Retina (tissue), 1 donor: Measurements from ENCODE around the gene STK32C.
"Not testable (repeated sequence)": the region's sequence is repeated elsewhere in the genome, so short reads cannot be mapped to it uniquely, and the experiment has no call there.

Experiments used
- DNase-seq: peaks from one replicate; pipeline ENCODE4 v3.0.0-alpha.2; 2016

Gene STK32C

GRCh38 chr10:132227851-132228390, 79.8 kb downstream of the STK32C start:
- no peak for DNase-seq

DNA sequence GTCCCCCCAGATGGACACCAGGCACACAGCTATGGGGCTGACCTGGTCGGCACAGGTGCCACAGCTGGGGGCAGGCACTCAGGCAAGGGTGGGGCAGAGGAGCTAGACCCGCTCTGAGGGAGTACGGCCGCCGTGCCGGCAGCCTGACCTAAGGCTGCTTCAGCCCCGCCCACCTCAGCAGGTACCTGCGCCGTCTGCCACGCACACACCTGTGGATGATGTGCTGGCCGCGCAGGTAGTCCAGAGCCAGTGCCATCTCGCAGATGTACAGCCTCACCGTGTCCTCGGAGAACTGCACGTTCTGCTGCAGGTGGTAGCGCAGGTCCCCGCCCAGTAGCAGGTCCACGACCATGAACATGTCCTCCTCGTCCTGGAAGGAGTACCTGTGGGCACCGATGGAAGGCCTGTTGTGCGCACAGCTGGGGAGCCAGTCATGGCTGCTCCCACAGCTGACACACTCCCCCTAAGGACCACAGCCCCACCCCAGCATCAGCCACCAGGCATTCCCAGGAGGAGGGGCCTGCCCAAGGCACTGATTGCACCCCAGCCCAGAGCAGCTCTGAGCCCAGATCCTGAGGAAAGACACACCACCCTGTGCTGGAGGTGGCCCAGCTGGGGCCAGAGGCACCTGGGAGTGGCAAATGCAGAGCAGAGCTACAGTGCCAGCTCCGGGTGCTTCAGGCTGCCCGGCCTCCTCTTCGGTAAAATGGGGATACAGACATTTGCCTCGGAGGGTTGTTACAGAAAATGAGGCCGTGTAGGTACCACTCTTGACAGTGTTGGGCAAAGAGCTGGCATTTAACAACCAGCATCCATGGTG, 81.0 kb downstream of the STK32C start:
- DNase-seq = no peak

DNA sequence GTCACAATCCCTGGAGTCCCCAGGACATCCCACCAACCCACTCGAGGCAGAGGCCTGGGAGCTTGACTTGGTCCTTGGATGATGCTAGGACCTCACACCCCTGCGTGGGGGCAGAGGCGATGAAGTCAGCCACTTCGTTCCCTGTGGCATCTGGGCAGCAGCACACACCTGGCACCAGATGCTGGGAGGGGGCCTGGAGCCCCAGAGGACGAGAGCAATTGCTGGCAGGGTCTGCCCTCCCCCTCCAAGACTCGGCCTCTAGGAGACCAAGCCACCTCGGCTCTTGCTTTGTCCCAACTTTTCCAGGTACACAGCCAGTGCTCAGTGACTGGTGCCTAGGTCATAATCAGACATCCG, 81.9 kb downstream of the STK32C start:
- DNase-seq = no peak

GRCh38 chr10:132225073-132225848, 82.5 kb downstream of the STK32C start:
- DNase-seq = no peak

GRCh38 chr10:132224343-132225072, 83.2 kb downstream of the STK32C start:
- DNase-seq = no peak

DNA sequence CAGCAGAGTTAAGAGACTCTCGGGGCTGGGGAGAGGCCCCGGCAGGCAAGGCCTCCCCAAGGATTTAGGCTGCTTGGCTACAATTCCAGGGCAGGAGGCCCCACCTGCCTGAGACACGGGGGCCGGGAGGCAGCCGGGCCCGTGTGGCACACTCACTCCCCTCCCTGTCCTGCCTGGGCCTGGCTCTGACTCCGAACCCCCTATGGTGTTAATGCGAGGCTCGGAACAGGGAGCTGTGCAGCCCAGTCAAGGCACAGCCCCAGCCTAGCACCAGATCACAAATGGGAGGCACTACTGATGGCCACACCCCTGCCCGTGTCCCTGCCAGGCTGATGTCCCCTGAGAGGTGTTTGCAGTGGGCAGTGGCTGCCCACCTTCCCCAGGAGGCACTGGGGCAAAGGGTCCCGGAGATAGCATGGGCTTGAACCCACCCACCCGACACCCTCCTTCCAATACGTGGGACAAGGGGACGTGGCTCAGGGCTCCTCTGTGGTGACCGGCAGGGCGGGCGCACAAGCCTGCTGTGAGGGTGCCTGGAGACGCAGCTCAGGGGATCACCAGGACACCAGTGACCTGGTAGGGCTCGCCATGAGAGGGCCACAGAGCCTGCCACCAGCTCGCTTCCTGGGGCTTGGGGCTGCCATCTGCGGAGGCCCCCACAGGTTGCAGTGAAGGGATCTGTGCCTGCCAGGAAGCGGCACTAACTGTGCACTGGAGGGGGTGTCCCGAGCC, 84.0 kb downstream of the STK32C start:
- DNase-seq = no peak

DNA sequence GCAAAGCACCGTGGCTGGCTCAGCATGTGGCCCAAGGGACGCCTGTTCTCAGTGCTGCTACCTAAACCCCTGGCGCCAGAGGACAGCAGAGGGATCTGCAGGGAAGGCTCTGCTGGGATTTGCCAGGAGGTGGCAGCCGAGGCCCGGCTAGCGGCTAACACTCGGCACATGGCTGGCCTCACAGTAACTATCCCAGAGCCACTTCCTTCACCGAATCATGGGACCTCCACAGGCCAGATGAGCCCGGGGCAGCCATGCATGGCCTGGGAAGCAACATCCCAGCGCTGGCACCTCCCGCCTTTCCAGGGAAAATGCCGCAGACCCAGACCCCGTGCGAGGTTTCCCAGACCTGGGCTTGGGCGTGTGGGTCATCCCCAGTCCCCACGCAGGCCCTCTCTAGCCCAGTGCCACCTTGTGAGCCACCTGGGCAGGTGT, 84.6 kb downstream of the STK32C start:
- peak; percentile 85 for DNase-seq

DNA sequence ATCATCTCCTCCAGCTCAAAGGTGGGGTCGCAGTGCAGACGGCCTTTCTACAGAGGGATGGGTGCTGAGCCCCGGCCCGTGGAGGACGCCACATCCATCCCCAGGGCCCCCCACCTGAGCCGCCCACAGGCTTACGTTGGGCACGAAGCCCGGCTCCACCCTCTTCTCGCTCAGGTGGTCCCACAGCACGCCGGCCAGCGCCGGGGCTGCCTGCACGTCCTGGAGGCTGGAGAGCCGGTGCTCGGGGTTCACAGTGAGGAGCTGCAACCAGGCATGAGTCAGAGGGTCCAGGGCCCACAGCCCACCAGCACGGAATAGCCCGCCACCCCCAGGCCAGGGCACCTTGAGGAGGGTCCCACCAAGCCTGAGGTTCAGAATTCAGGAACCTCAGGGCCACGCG, 85.0 kb downstream of the STK32C start:
- DNase-seq = no peak

DNA sequence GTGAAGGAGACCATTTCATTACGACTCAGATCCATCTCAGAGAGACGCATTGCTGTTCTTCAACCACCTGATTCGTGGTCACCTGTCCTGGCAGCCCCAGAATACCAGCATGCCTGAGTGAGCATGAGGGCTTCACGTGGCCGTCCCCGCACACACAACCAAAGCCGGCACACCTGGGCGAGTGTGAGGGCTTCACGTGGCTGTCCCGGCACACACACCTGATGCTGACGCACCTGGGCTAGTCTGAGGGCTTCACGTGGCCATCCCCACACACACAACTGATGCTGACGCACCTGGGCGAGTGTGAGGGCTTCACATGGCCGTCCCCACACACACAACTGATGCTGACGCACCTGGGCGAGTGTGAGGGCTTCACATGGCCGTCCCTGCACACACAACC, 86.8 kb downstream of the STK32C start:
- DNase-seq = not testable (repeated sequence)

- no peak for DNase-seq
These were observed 87.7 kb downstream of the STK32C start for GRCh38 chr10:132220061-132220460.

DNA sequence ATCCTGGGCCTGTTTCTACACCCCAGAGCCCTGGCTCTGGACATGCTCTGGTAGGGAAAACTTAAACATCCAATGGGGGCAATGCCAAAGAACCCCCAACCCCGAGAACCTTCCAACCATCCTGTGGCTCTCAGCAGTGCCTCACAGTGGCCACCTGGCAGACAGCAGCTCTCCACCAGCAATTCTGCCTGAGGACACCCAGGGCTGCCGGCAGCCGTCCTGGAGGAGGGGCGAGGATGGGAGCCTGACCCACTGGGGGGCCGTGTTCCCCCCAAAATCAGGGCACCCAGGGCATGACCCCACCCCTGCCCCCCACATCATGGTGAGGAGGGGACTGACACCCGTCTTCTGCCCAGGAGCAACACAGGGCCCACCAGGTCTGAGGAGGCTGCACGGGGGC, 88.3 kb downstream of the STK32C start:
- no peak for DNase-seq

- DNase-seq = not testable (repeated sequence)
These were observed 91.3 kb downstream of the STK32C start for GRCh38 chr10:132216441-132216840.

GRCh38 chr10:132213917-132214316, 93.8 kb downstream of the STK32C start:
- DNase-seq = no peak

GRCh38 chr10:132212816-132213215, 94.9 kb downstream of the STK32C start:
- DNase-seq = no peak

DNA sequence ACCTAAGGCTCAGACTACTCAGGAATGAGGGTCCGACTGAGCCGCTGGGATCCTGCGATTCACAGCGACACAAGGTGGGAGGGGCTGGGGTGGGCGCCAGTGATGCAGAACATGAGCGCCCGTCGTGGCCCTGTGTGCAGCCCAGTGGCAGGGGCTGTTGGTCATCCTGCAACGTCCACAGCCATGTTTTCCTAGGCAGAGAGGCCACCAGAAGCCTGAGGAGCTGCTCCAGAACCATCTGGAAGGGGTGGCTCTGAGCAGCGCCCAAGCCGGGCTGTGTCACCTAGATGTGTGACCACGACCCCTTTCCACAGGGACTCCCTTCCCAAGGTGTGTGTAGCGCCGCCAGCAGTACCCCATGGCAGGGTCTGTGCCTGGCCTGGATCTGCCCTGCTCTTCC, 96.5 kb downstream of the STK32C start:
- DNase-seq = no peak

- DNase-seq = no peak
These were observed 97.0 kb downstream of the STK32C start for GRCh38 chr10:132210766-132211165.

DNA sequence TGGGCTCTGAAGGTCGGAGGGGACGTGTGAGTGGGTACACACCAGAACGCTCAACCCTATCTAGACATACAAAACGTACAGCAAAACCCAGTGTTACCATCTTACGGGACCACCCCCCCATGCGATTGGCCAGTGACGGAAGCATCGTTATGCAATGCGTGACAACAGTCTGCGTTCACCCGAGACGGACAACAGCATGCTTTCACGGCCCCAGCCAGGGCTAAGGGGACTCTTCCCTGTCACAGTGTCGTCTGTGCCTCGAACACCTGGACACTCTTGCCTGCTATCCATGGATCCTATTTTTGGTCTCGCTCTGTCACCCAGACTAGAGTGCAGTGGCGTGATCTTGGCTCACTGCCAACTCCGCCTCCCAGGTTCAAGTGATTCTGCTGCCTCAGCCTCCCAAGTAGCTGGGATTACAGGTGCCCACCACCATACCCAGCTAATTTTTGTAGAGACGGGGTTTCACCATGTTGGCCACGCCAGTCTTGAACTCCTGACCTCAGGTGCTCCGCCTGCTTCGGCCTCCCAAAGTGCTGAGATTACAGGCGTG, 97.7 kb downstream of the STK32C start:
- no peak for DNase-seq

- no peak for DNase-seq
These were observed 98.6 kb downstream of the STK32C start for GRCh38 chr10:132209130-132209529.

DNA sequence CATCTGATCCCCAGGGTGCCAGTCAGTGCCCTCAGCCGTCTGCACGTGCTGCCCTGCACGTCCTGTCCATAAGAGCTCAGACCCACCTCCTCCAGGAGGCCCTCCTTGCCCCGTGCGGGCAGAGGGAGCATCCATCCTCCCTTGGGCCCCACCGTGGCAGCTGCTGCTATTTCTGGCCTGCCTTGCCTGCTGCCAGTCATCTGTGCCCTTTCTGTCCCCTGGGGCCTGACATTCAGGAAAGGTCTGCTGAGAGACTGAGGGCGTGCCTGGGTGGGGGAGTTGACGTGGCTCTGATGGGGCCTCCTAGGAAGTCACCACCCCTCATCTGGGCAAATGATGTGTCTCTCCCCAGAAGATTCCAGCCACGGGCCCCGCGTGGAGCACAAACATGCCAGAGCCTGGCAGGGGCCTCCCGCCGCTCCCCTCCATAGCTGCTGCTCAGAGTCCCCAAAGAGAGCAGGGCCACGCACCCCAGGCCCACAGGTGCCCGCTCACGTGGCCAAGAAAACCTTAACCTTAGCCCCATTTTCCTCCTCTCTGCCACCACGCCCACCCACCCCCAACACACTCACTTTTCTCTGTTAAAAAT, 99.2 kb downstream of the STK32C start:
- peak; percentile 43 for DNase-seq

DNA sequence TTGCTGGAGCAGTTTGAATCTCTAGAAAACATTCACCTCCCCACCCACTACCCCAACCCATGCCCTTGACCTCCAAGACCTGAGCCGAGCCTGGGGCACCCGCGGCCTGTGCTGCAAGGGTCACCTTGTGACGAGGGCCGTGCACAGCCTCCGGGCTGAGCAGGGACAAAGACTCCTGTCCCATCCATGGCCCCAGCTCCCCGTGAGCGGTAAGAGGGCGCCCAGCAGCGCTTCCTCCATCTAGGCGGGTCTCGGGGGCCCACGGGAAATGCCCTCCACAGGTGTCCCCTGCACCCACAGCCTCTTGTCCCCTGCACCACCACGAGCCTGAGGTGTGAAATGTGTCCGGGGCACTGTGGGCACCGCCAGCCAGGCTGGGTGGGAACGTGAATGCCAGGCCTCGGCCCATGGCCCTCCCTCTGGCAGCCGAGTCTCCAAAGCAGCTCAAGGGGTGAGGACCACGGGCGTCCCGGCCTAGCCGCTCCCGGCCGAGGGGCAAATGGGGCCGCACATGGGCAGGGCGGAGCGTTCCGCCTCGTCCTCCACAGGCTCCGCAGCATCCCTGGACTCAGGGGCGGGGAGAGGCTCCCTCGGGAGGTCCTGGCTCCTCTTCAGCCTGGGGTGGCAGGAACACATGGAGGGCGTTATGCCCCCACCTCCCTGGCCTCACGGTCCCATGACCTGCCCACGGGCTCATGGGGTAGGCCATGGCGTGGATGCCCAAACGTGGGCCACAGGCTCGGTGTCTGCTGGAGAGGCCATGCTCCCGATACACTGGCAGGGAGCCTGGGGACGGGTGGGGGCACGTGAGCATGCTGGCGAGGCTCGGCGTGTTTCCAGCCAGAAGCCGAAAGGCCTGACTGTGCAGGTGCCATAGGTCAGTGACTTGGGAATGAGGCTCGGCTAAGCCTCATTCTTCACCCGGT, 100.0 kb downstream of the STK32C start:
- no peak for DNase-seq
